ENCODE measurements around the gene ARFGEF3.

Gene ARFGEF3

GRCh38 chr6:138378463-138378862 is 216.7 kb downstream of the ARFGEF3 start:
- Histone ChIP-seq H3K27ac (no peak overlapping the region), H3K27me3 (ENCODE audit: insufficient read depth, low read depth, severe bottlenecking) (no peaks in the 10 kb centered on the region), H3K4me3 (ENCODE audit: low read depth, low read length) (no peak overlapping the region), H3K9me3 (ENCODE audit: severe bottlenecking) (no peaks in the 10 kb centered on the region), H3K36me3 (no peaks in the 10 kb centered on the region)
- no peak for TF ChIP-seq CTCF (IDR thresholded peaks at IDR 0.05; ENCODE audit: low read depth, low read length)
- DNase-seq, result no peak

GRCh38 chr6:138382498-138383265 is 220.9 kb downstream of the ARFGEF3 start:
- H3K36me3 ChIP-seq, result no peaks in the 10 kb centered on the region
- DNase-seq, result no peak
- H3K9me3 ChIP-seq (ENCODE audit: severe bottlenecking), result no peaks in the 10 kb centered on the region
- peak; percentile 34 for TF ChIP-seq CTCF (IDR thresholded peaks at IDR 0.05; ENCODE audit: low read depth, low read length)
- no peak overlapping the region for H3K27ac ChIP-seq
- H3K4me3 ChIP-seq (ENCODE audit: low read depth, low read length), result no peak overlapping the region
- H3K27me3 ChIP-seq (ENCODE audit: insufficient read depth, low read depth, severe bottlenecking), result no peaks in the 10 kb centered on the region

GRCh38 chr6:138383776-138384175 is 222.0 kb downstream of the ARFGEF3 start:
- no peaks in the 10 kb centered on the region for H3K27me3 ChIP-seq (ENCODE audit: insufficient read depth, low read depth, severe bottlenecking)
- no peak for TF ChIP-seq CTCF (IDR thresholded peaks at IDR 0.05; ENCODE audit: low read depth, low read length)
- H3K9me3 ChIP-seq (ENCODE audit: severe bottlenecking), result no peaks in the 10 kb centered on the region
- no peak overlapping the region for H3K4me3 ChIP-seq (ENCODE audit: low read depth, low read length)
- no peak for DNase-seq
- no peak overlapping the region for H3K27ac ChIP-seq
- no peaks in the 10 kb centered on the region for H3K36me3 ChIP-seq

GRCh38 chr6:138386897-138387296 is 225.2 kb downstream of the ARFGEF3 start:
- TF ChIP-seq CTCF (IDR thresholded peaks at IDR 0.05; ENCODE audit: low read depth, low read length), result no peak
- no peaks in the 10 kb centered on the region for H3K27me3 ChIP-seq (ENCODE audit: insufficient read depth, low read depth, severe bottlenecking)
- no peak overlapping the region for H3K27ac ChIP-seq
- no peak for DNase-seq
- no peak overlapping the region for H3K4me3 ChIP-seq (ENCODE audit: low read depth, low read length)
- H3K9me3 ChIP-seq (ENCODE audit: severe bottlenecking), result no peaks in the 10 kb centered on the region
- H3K36me3 ChIP-seq, result no peaks in the 10 kb centered on the region

GRCh38 chr6:138387577-138388368 is 226.0 kb downstream of the ARFGEF3 start:
- H3K36me3 ChIP-seq, result no peaks in the 10 kb centered on the region
- no peaks in the 10 kb centered on the region for H3K9me3 ChIP-seq (ENCODE audit: severe bottlenecking)
- DNase-seq, result no peak
- H3K27ac ChIP-seq, result no peak overlapping the region
- TF ChIP-seq CTCF (IDR thresholded peaks at IDR 0.05; ENCODE audit: low read depth, low read length), result no peak
- no peaks in the 10 kb centered on the region for H3K27me3 ChIP-seq (ENCODE audit: insufficient read depth, low read depth, severe bottlenecking)
- H3K4me3 ChIP-seq (ENCODE audit: low read depth, low read length), result no peak overlapping the region
